Activated naive CD4-positive, alpha-beta T cell treated with anti-CD3 and anti-CD28 coated beads, Interleukin-2, amount 10 ng/mL, durations not matched to agents 7 days and 5 days (primary cell): Measurements from ENCODE around the gene PSORS1C2.
A peak's percentile ranks its signal among the peaks of the same experiment; 100 is the strongest.

Source experiments
- CTCF ChIA-PET: fragments of 350-600 bp; sonication (Branson Sonifier 250); formaldehyde crosslinking; loops from one replicate; lab custom pipeline; 2021; ENCODE audit warnings: antibody characterized with exemption; lab: Charles Lee
- DNase-seq: peaks from one replicate; pipeline ENCODE4 v3.0.0-alpha.2; 2020
- H3K27ac Mint-ChIP-seq: one replicate; pipeline ENCODE4 v1.8.0; 2021; ENCODE audit warnings: mild to moderate bottlenecking, moderate library complexity, mixed read lengths
- H3K27me3 Mint-ChIP-seq: one replicate; pipeline ENCODE4 v1.8.0; 2021; ENCODE audit warnings: mild to moderate bottlenecking, mixed read lengths
- H3K36me3 Mint-ChIP-seq: one replicate; pipeline ENCODE4 v1.8.0; 2021; ENCODE audit warnings: mixed read lengths
- H3K4me1 Mint-ChIP-seq: one replicate; pipeline ENCODE4 v1.8.0; 2021; ENCODE audit warnings: mixed read lengths
- H3K4me3 Mint-ChIP-seq: one replicate; pipeline ENCODE4 v1.8.0; 2021; ENCODE audit warnings: mild to moderate bottlenecking, moderate library complexity, mixed read lengths
- H3K9me3 Mint-ChIP-seq: one replicate; pipeline ENCODE4 v1.8.0; 2021; ENCODE audit warnings: mixed read lengths

The PSORS1C2 gene

DNA sequence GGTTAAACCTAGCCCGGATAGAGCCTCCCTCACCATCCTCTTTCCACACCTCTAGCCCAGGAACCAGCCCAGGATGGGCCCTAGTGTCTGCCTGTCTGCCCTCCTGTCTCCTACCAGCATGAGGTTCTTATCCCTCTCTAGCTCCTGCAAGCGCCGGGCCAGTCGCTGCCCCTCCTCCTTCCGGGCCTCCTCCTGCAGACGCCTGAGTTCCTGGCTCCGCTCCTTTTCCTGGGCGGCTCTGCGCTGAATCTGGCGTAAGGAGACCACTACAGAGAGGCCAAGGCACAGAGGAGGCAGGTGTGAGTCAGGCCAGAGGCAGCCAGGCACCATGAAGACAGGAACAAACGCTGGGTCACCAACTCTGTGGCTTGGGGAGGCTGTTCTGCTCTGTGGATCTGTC is 4.3 kb upstream of the PSORS1C2 start:
- H3K4me3 Mint-ChIP-seq: no peak overlapping the region
- peaks cover 9% of the 10 kb centered on the region for H3K36me3 Mint-ChIP-seq

DNA sequence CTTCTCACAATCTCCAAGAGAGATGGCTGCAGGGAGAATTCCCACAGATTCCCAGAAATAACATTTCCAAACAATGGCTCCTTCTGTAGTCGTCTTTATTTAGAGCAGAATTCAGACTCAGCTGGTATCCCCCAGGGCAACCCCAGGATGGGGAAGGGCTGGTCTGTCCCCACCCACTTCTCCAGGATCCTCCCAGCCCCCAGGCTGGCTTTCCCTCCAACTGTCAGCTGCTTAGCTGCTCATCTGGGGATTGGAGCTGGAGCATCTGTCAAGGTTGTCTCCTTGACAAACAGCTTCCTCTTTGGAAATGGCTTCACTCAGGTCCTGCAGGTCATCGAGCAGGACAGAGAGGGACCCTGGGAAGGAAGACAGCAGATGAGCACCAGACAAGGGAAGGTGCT is 3.5 kb upstream of the PSORS1C2 start:
- Mint-ChIP-seq H3K4me3 (no peak overlapping the region), H3K27me3 (peaks cover 10% of the 10 kb centered on the region), H3K9me3 (no peaks in the 10 kb centered on the region), H3K4me1 (peaks cover 4% of the 10 kb centered on the region), H3K27ac (no peak overlapping the region), H3K36me3 (peaks cover 9% of the 10 kb centered on the region)
- DNase-seq: no peak
- CTCF ChIA-PET: no interaction called here

More for the DNA sequence above, 4.3 kb upstream of the PSORS1C2 start:
- DNase-seq: no peak
- Mint-ChIP-seq H3K4me1 (no peaks in the 10 kb centered on the region), H3K27me3 (peaks cover 10% of the 10 kb centered on the region), H3K27ac (no peak overlapping the region), H3K9me3 (no peaks in the 10 kb centered on the region)
- CTCF ChIA-PET: interaction anchor here (1.0 to 1.1 kb wide), 2 partner anchors 14 to 49 kb away, joined by 5 read pairs; no protein-coding TSS in a partner anchor

DNA sequence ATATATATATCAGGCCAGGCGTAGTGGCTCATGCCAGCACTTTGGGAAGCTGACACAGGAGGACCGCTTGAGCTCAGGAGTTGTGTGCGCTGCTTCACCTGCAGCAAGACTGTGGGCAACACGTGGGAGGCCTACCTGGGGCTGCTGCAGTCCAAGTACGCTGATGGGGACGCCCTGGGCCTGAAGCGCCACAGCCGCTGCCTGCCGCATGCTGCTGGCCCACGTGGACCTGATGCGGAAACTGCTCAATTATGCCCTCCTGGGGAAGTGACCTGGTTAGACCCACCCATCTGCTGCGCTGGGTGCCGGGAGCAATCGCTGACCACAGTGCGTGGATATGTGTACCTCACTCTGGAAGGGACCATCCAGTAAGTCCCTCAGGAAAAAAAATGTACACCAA is 1.8 kb upstream of the PSORS1C2 start:
- no peaks in the 10 kb centered on the region for H3K9me3 Mint-ChIP-seq
- no peak overlapping the region for H3K4me3 Mint-ChIP-seq
- H3K36me3 Mint-ChIP-seq: peaks cover 9% of the 10 kb centered on the region
- peaks cover 4% of the 10 kb centered on the region for H3K4me1 Mint-ChIP-seq
- DNase-seq: no peak
- CTCF ChIA-PET: interaction anchor here (1.4 to 3.3 kb wide), 2 partner anchors 56 to 227 kb away, joined by 11 to 13 read pairs; no protein-coding TSS in a partner anchor
- no peak overlapping the region for H3K27ac Mint-ChIP-seq
- H3K27me3 Mint-ChIP-seq: peaks cover 10% of the 10 kb centered on the region

DNA sequence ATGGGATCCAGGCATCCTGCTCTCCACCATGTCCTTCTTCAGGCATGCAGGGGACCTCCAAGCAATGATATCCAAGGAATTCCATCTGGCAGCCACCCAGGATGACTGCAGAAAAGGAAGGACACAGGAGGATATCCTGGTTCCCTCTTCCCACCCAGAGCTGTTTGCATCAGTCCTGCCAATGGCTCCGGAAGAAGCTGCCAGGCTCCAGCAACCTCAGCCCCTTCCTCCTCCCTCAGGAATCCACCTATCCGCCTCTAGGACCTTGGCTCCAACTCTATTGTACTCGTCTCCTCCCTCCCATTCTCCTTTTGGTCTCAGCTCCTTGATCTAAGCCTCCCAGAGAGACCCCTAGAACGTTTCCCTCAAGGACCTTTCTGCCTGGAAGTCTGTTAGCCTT is 733 bp upstream of the PSORS1C2 start:
- no peak for DNase-seq
- CTCF ChIA-PET: interaction anchor here (1.0 to 5.0 kb wide), 5 partner anchors 10 to 228 kb away, joined by 3 to 46 read pairs (median 11); no protein-coding TSS in a partner anchor
- no peak overlapping the region for H3K27ac Mint-ChIP-seq

DNA sequence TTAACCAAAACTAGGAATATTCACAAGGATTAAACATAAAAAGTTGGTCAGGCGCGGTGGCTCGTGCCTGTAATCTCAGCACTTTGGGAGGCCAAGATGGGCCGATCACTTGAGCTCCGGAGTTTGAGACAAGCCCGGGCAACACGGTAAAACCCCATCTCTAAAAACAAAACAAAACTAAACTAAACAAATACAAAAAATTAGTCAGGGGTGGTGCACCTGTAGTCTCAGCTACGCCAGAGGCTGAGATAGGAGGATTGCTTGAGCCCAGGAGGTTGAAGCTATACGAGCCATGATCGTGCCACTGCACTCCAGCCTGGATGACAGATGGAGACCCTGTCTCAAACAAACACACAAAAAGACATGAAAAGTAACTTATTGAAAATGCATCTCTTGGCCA is 3.2 kb downstream of the PSORS1C2 start:
- no peaks in the 10 kb centered on the region for H3K36me3 Mint-ChIP-seq
- no peak overlapping the region for H3K4me3 Mint-ChIP-seq
- H3K27me3 Mint-ChIP-seq: peaks cover 10% of the 10 kb centered on the region
- no peak overlapping the region for H3K27ac Mint-ChIP-seq
- peaks cover 4% of the 10 kb centered on the region for H3K4me1 Mint-ChIP-seq
- CTCF ChIA-PET: interaction anchor here (0.9 to 5.0 kb wide), 3 partner anchors 10 to 231 kb away, joined by 3 to 46 read pairs (median 3); no protein-coding TSS in a partner anchor
- no peaks in the 10 kb centered on the region for H3K9me3 Mint-ChIP-seq
- DNase-seq: no peak

More for the DNA sequence above, 733 bp upstream of the PSORS1C2 start:
- Mint-ChIP-seq H3K4me1 (peaks cover 4% of the 10 kb centered on the region), H3K9me3 (no peaks in the 10 kb centered on the region), H3K36me3 (peaks cover 6% of the 10 kb centered on the region), H3K27me3 (peaks cover 10% of the 10 kb centered on the region), H3K4me3 (no peak overlapping the region)

DNA sequence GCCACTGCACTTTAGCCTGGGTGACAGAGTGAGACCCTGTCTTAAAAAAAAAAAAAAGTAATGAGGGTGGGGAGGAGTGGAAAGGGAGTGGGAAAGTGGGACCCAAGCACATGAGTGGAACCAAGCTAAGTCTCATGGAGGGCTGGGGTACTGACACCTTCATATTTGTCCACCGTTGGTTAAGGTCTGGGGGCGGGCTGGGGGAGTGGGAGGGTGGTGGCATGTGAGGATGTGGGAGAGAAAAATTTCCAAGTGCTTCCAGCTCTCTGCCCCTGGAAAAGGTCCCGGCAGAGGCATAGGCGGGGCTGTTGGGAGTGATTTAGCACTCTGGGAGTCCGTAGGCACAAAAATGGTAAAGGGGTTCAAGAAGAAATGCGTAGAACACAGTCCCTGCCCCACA is 6.1 kb downstream of the PSORS1C2 start:
- Mint-ChIP-seq H3K9me3 (no peaks in the 10 kb centered on the region), H3K4me1 (peaks cover 4% of the 10 kb centered on the region), H3K27ac (no peak overlapping the region), H3K27me3 (peaks cover 26% of the 10 kb centered on the region), H3K36me3 (no peaks in the 10 kb centered on the region), H3K4me3 (no peak overlapping the region)
- CTCF ChIA-PET: no interaction called here
- no peak for DNase-seq

DNA sequence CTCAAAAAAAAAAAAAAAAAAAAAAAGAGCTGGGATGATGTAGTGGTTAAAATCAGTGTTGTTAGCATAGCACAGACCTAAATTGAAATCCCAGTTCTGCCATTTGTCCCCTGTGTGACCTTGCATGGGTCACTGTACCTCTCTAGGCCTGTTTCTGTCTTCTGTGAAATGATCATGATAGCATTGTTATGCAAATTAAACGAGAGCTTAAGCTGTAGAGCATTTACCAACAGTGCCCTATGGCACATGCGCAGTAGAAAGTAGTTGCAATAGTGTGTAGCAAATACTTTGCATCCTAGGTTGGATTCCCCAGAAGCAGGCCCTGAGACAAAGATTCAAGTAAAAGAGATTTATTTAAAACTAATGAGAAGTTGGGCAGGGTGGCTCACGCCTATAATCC is 7.3 kb downstream of the PSORS1C2 start:
- H3K4me1 Mint-ChIP-seq: no peaks in the 10 kb centered on the region

DNA sequence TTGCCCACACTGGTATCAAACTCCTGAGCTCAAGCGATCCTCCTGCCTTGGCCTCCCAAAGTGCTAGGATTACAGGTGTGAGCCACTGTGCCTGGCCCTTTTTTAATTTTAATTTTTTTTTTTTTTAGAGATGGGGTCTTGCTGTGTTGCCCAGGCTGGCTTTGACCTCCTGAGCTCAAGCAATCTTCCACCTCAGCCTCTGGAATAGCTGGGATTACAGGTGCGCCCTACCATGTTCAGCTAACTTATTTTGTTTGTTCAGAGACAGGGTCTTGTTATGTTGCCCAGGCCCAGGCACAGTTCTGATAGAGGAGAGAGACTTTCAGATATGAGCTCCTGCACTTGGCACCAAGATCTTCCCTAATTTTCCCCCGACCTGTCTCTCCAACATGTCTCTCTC is 8.1 kb downstream of the PSORS1C2 start:
- CTCF ChIA-PET: interaction anchor here (2.6 kb wide), 1 partner anchor 61 kb away, joined by 9 read pairs; no protein-coding TSS in a partner anchor
- H3K27ac Mint-ChIP-seq: no peak overlapping the region
- no peaks in the 10 kb centered on the region for H3K36me3 Mint-ChIP-seq
- no peaks in the 10 kb centered on the region for H3K4me1 Mint-ChIP-seq
- no peaks in the 10 kb centered on the region for H3K9me3 Mint-ChIP-seq
- H3K27me3 Mint-ChIP-seq: peaks cover 31% of the 10 kb centered on the region
- H3K4me3 Mint-ChIP-seq: no peak overlapping the region
- no peak for DNase-seq

More for the DNA sequence above, 7.3 kb downstream of the PSORS1C2 start:
- CTCF ChIA-PET: interaction anchor here (0.5 to 2.6 kb wide), 4 partner anchors 14 to 242 kb away, joined by 3 to 9 read pairs (median 4); no protein-coding TSS in a partner anchor
- peaks cover 29% of the 10 kb centered on the region for H3K27me3 Mint-ChIP-seq
- H3K27ac Mint-ChIP-seq: no peak overlapping the region
- H3K4me3 Mint-ChIP-seq: no peak overlapping the region
- H3K36me3 Mint-ChIP-seq: no peaks in the 10 kb centered on the region
- no peaks in the 10 kb centered on the region for H3K9me3 Mint-ChIP-seq
- no peak for DNase-seq

DNA sequence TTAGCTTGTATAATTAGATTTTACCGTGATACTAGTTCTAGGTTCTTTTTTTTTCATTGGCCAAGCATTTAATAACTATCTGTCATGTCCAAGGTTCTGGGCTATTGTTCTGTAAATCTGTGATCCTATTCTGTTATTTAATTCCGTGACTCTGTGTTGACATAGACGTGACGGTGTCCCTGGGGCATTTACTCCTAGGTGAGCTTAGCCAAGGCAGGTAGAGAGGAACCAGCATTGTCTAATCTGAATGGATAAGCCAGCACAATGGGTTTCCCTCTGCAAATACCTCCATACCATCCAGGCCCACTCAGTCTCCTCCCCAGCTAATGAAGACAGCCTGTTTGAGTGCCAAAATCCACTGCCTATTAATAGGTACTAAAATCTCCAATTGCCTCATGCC is 9.7 kb downstream of the PSORS1C2 start:
- no peaks in the 10 kb centered on the region for H3K36me3 Mint-ChIP-seq
- peaks cover 39% of the 10 kb centered on the region for H3K27me3 Mint-ChIP-seq
- H3K27ac Mint-ChIP-seq: no peak overlapping the region
- CTCF ChIA-PET: interaction anchor here (0.9 to 3.0 kb wide), 14 partner anchors 10 to 249 kb away, joined by 3 to 10 read pairs (median 4); no protein-coding TSS in a partner anchor
- no peaks in the 10 kb centered on the region for H3K4me1 Mint-ChIP-seq
- no peaks in the 10 kb centered on the region for H3K9me3 Mint-ChIP-seq
- no peak overlapping the region for H3K4me3 Mint-ChIP-seq
- no peak for DNase-seq

DNA sequence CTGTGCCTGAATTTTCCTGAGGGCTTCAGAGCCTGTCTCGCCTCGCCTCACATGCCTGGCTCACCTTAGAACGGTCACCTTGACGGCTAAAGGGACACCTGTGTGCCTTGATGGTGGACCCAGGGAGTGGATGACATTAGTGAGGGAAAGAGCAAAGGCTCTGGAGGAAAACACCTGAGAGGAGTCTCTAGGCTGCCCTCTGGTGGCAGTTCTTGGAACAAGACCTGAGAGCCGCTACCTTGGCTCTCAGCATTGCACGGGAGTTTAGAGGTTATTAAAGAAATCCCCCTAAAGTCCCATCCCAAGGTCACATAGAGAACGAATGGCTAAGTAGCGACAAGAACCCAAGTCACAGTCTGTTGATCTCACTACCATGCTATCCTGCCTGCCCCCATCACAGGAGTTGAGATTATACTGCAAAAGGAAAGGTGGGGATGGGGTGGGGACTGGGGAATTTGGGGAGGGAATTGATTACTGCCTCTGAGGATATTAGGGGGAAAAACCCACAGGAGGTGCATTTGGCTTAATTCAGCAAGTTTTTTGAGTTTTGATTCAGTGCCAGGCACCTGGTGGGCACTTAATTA is 10.7 kb downstream of the PSORS1C2 start:
- H3K36me3 Mint-ChIP-seq: no peaks in the 10 kb centered on the region
- H3K9me3 Mint-ChIP-seq: no peaks in the 10 kb centered on the region
- H3K4me1 Mint-ChIP-seq: no peaks in the 10 kb centered on the region
- no peak overlapping the region for H3K27ac Mint-ChIP-seq
- CTCF ChIA-PET: interaction anchor here (0.6 to 3.0 kb wide), 16 partner anchors 9 to 265 kb away, joined by 3 to 10 read pairs (median 4); no protein-coding TSS in a partner anchor
- peak; percentile 85 for DNase-seq
- H3K4me3 Mint-ChIP-seq: no peak overlapping the region
- peaks cover 46% of the 10 kb centered on the region for H3K27me3 Mint-ChIP-seq

DNA sequence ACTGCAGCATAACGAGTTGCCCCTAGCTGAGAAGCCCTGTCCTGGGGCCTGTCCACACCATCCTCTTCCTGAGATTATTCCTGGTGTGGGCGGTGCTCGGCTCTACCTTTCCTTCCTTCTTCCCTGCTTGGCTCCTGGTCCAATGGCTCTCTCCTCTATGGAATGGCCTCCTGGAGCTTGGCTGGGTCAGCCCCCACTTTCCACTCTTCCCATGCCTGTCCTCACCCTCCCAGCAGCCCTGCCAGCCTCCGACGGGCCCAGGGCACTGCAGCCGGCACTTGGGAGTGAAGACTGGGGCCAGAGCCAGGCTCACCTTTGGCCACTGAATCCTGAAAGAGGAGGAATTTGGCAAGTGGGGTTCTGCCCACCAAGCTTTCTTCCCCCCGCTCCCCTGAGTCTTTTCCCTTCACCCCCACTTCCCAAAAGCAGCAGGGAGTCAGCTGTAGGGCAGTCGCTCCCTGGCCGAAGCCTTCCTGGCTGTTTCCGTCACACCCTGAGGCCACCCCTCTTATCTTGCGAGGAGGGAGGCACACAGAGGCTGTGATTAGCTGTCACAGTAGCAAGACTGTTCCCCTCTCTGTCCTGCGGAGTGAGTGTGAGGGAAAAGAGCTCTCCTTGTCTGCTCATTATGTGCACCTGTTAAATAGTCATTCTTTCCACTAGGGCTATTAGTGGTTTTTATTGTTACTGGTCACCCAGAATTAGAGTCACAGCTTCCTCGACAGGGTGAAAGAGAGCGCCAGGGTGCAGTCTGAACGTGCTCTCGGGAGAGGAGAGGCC is 12.3 kb downstream of the PSORS1C2 start:
- CTCF ChIA-PET: interaction anchor here (0.9 to 2.1 kb wide), 9 partner anchors 9 to 240 kb away, joined by 3 to 7 read pairs (median 3); no protein-coding TSS in a partner anchor
- Mint-ChIP-seq H3K4me1 (no peaks in the 10 kb centered on the region), H3K27ac (no peak overlapping the region), H3K4me3 (no peak overlapping the region), H3K9me3 (no peaks in the 10 kb centered on the region), H3K27me3 (peaks cover 57% of the 10 kb centered on the region), H3K36me3 (no peaks in the 10 kb centered on the region)
- DNase-seq: no peak

DNA sequence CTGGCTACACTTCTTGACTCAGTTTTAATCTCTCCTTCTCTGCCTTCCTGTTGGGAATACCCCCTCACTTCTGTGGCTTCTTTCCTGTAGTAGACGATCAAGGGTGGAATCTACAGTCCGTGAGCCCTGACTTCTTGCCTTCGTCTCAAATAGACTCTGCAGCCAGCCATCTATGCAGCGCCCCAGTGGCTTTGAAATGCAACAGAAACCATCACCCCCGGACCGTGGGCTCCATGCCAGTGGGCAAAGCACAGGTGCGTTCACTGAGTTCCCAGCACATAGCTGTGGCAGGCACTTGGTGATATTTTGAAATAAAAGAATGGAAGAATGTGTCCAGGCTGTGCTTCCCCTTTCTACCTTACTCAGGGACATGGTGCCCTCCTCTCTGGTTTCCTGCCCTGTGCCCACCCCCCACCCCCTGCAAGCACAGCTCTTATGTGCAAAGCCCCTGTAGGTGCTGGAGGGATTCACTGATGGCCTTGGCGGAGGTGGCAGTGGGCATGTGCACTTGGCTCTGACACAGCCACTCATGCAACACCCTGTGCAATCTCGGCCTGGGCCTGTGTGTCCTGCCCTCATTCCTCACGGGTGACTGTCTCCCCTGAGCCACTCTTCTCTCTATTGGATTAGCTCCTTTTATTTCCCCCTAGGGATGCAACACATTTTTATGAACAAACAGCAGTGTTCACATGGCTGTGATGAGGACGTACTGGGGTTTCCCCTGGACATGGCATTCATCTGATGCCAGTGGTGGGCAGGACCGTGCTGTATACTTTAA is 13.1 kb downstream of the PSORS1C2 start:
- no peaks in the 10 kb centered on the region for H3K9me3 Mint-ChIP-seq
- H3K36me3 Mint-ChIP-seq: no peaks in the 10 kb centered on the region
- no peaks in the 10 kb centered on the region for H3K4me1 Mint-ChIP-seq
- H3K27me3 Mint-ChIP-seq: peaks cover 57% of the 10 kb centered on the region
- CTCF ChIA-PET: interaction anchor here (0.9 to 1.8 kb wide), 4 partner anchors 9 to 241 kb away, joined by 3 to 4 read pairs (median 4); no protein-coding TSS in a partner anchor
- no peak overlapping the region for H3K4me3 Mint-ChIP-seq
- DNase-seq: no peak
- no peak overlapping the region for H3K27ac Mint-ChIP-seq

DNA sequence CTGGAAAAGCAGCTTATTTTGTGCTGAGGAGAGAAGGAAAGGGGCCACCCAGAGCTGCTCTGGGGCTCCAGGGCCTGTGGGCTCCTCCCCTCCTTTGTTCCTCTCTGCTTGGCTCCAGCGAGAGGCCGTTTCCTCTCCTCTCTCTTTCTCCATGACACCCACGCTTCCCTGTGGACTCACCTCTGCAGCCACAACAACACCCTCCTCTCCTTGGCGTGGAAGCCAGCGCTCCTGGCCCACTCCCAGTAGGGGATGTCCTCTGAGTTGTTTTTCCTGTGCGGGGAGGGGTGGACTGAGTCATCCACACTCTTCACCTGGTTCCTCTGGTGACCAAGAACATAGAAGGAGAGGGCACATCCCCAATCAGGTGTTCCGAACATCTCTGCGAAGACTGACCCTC is 13.7 kb downstream of the PSORS1C2 start:
- Mint-ChIP-seq H3K4me1 (no peaks in the 10 kb centered on the region), H3K27me3 (peaks cover 54% of the 10 kb centered on the region), H3K36me3 (no peaks in the 10 kb centered on the region), H3K4me3 (no peak overlapping the region), H3K9me3 (no peaks in the 10 kb centered on the region), H3K27ac (no peak overlapping the region)
- DNase-seq: no peak
- CTCF ChIA-PET: no interaction called here
